C4-2B (cell line): ENCODE data around the gene SOX30.

Experiments used
- ZFX ChIP-seq: fragments of 450-650 bp; IDR thresholded peaks from 2 replicates; pipeline ENCODE4 v1.6.1; 2017
- TF ChIP-seq, protein P1 (sequence below): fragments of 450-650 bp; conservative IDR thresholded peaks from 2 replicates; pipeline ENCODE4 v1.5.1; 2017; ENCODE audit warnings: mild to moderate bottlenecking

DNA sequence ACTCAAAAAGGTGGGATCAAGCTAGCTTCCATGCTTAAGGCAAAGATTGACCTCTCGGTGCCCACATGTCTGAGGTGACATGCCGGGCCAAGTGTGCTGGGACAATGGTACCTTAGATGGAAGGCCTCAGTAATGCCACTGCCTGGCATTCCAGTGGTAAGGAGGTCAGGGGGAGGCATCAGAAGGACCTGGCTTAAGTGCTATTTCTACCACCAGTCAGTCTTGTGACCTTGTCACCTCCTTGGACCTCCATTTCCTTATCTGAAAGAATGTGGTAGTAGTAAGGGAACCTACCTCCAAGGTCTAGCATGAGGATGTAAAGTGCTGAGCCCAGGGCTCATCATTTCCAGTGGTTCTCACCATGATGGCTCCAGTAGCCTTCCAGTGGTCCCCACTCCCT is 28.0 kb upstream of the SOX30 start:
- TF ChIP-seq, protein P1, sequence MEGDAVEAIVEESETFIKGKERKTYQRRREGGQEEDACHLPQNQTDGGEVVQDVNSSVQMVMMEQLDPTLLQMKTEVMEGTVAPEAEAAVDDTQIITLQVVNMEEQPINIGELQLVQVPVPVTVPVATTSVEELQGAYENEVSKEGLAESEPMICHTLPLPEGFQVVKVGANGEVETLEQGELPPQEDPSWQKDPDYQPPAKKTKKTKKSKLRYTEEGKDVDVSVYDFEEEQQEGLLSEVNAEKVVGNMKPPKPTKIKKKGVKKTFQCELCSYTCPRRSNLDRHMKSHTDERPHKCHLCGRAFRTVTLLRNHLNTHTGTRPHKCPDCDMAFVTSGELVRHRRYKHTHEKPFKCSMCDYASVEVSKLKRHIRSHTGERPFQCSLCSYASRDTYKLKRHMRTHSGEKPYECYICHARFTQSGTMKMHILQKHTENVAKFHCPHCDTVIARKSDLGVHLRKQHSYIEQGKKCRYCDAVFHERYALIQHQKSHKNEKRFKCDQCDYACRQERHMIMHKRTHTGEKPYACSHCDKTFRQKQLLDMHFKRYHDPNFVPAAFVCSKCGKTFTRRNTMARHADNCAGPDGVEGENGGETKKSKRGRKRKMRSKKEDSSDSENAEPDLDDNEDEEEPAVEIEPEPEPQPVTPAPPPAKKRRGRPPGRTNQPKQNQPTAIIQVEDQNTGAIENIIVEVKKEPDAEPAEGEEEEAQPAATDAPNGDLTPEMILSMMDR: no peak
- no peak for TF ChIP-seq ZFX
